Right renal cortex interstitium (tissue), 3 donors: ENCODE measurements around the gene RND1. TPM values are rescaled to one million over a fixed set of nuclear protein-coding genes. Genes with fewer than 3 reads are reported as not detected.
A peak's percentile ranks its signal among the peaks of the same experiment; 100 is the strongest.
"Not testable (repeated sequence)": the region's sequence is repeated elsewhere in the genome, so short reads cannot be mapped to it uniquely, and the experiment has no call there.

Source experiments
- DNase-seq, 3 donors: peaks; one replicate each; pipeline ENCODE4 v3.0.0-alpha.2; 2013; ENCODE audit warnings: low read depth in 3 of 3, low spot score in 2 of 3
- polyA plus RNA-seq, 3 donors: library from polyadenylated mRNA; unstranded; fragments of 120-200 nt; gene quantifications; one replicate each; pipeline ENCODE4 v1.2.1, GENCODE V29; 2013; ENCODE audit not compliant: insufficient read length in 3 of 3

Gene RND1
- polyA plus RNA-seq = 1 to 10 TPM; 2.2 to 4.6 (median 3.6) TPM

- peak; percentile 81 to 86 (median 83) for DNase-seq
Observed at GRCh38 chr12:48865281-48866051, at the start of gene RND1. Gene RND1 (minus strand): TSS chr12:48865870. CDS start chr12:48865767, 103 bp downstream.

- DNase-seq = no peak
Observed at GRCh38 chr12:48910196-48910595, 44.5 kb upstream of the RND1 start.

- DNase-seq = not testable (repeated sequence)
Observed at GRCh38 chr12:48909698-48910097, 44.0 kb upstream of the RND1 start.

GRCh38 chr12:48907245-48907644 lies 41.6 kb upstream of the RND1 start:
- no peak for DNase-seq

GRCh38 chr12:48903982-48904411 lies 38.3 kb upstream of the RND1 start:
- DNase-seq = peak in 2 of 3 donors; percentile 77 to 92

GRCh38 chr12:48903363-48903981 lies 37.8 kb upstream of the RND1 start:
- DNase-seq = no peak

- DNase-seq = no peak
Observed at GRCh38 chr12:48901278-48901677, 35.6 kb upstream of the RND1 start.

- DNase-seq = no peak
Observed at GRCh38 chr12:48899651-48900050, 34.0 kb upstream of the RND1 start.

GRCh38 chr12:48894271-48894670 lies 28.6 kb upstream of the RND1 start:
- DNase-seq = no peak

GRCh38 chr12:48890657-48891418 lies 25.2 kb upstream of the RND1 start:
- peak; percentile 47 to 65 (median 62) for DNase-seq

GRCh38 chr12:48889679-48890078 lies 24.0 kb upstream of the RND1 start:
- no peak for DNase-seq

GRCh38 chr12:48883305-48884161 lies 17.9 kb upstream of the RND1 start:
- DNase-seq = no peak

GRCh38 chr12:48882972-48883304 lies 17.3 kb upstream of the RND1 start:
- DNase-seq = no peak

GRCh38 chr12:48882315-48882687 lies 16.6 kb upstream of the RND1 start:
- DNase-seq = no peak

GRCh38 chr12:48881686-48882314 lies 16.1 kb upstream of the RND1 start:
- DNase-seq = no peak

- DNase-seq = no peak
Observed at GRCh38 chr12:48880647-48881046, 15.0 kb upstream of the RND1 start.

GRCh38 chr12:48878548-48878947 lies 12.9 kb upstream of the RND1 start:
- no peak for DNase-seq

- DNase-seq = no peak
Observed at GRCh38 chr12:48875944-48876515, 10.4 kb upstream of the RND1 start.

GRCh38 chr12:48873534-48873933 lies 7.9 kb upstream of the RND1 start:
- not testable (repeated sequence) for DNase-seq

GRCh38 chr12:48873096-48873495 lies 7.4 kb upstream of the RND1 start:
- DNase-seq = no peak
